ENCODE data around the gene PRDM10. TPM values are rescaled to one million over a fixed set of nuclear protein-coding genes. Genes with fewer than 3 reads are reported as not detected.

PRDM10 gene
- total RNA-seq, 2 experiments from 2014 or later, result 8.2 to 9.6 TPM

DNA sequence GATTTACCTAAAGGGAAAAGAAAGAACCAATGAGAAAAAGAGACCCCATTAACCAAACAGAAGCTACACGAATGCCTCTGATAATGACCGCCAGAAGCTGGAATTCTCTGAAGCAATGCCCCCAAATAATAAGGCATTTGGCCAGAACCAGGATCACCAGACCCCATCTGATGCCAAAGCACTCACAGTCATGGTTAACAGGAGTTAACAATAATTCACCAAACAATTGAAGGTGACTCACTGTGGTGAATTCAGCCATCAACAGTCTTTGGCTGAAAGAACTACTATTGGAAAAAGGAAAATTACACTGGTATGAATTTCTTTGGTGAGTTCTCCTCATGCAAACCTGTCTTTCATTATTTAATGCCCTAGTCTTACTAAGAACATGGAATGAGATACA, 85.4 kb downstream of the PRDM10 start:
- H3K9me3 ChIP-seq (ENCODE audit: control insufficient read depth in 1 of 2, insufficient read depth in 1 of 2, low read length in 2 of 2), result no peaks in the 10 kb centered on the region
- H3K27me3 ChIP-seq (ENCODE audit: control insufficient read depth in 1 of 2, insufficient read depth in 2 of 2, low read length in 2 of 2), result no peaks in the 10 kb centered on the region
- peaks cover 38% of the 10 kb centered on the region for H3K36me3 ChIP-seq (ENCODE audit: insufficient read depth, low read length)
- no peak overlapping the region for H3K4me3 ChIP-seq (ENCODE audit: low read length)
- intact Hi-C loops (cut with DNase I, micrococcal nuclease), result no loop called here
- ATAC-seq (ENCODE audit: poor library complexity) (no peak), DNase-seq (no peak)
- POLR2A ChIA-PET, result no interaction called here
- no peaks in the 10 kb centered on the region for H3K4me1 ChIP-seq (ENCODE audit: insufficient read depth, low read length)
- CTCF ChIA-PET, result no interaction called here
- no peak overlapping the region for H3K27ac Mint-ChIP-seq
- no peak overlapping the region for H3K4me3 Mint-ChIP-seq
- no peaks in the 10 kb centered on the region for H3K9me3 Mint-ChIP-seq
- TF ChIP-seq CTCF (IDR thresholded peaks at IDR 0.05), result no peak
- H3K36me3 Mint-ChIP-seq (ENCODE audit: low read depth), result peaks cover 59% of the 10 kb centered on the region
- H3K27ac ChIP-seq (ENCODE audit: low read depth in 1 of 2, low read length in 2 of 2), result no peak overlapping the region
- H3K4me1 Mint-ChIP-seq (ENCODE audit: low read depth), result no peaks in the 10 kb centered on the region
- H3K27me3 Mint-ChIP-seq, result no peaks in the 10 kb centered on the region

- Mint-ChIP-seq H3K4me1 (ENCODE audit: low read depth) (peaks cover 6% of the 10 kb centered on the region), H3K36me3 (ENCODE audit: low read depth) (peaks cover 65% of the 10 kb centered on the region), H3K4me3 (no peak overlapping the region), H3K27ac (no peak overlapping the region), H3K27me3 (no peaks in the 10 kb centered on the region), H3K9me3 (no peaks in the 10 kb centered on the region)
- intact Hi-C loops (cut with DNase I, micrococcal nuclease), result no loop called here
- Histone ChIP-seq H3K36me3 (ENCODE audit: insufficient read depth, low read length) (peaks cover 37% of the 10 kb centered on the region), H3K4me1 (ENCODE audit: insufficient read depth, low read length) (no peaks in the 10 kb centered on the region), H3K4me3 (ENCODE audit: low read length) (no peak overlapping the region), H3K27me3 (ENCODE audit: control insufficient read depth in 1 of 2, insufficient read depth in 2 of 2, low read length in 2 of 2) (no peaks in the 10 kb centered on the region), H3K9me3 (ENCODE audit: control insufficient read depth in 1 of 2, insufficient read depth in 1 of 2, low read length in 2 of 2) (no peaks in the 10 kb centered on the region), H3K27ac (ENCODE audit: low read depth in 1 of 2, low read length in 2 of 2) (no peak overlapping the region)
- POLR2A ChIA-PET, result no interaction called here
- no peak for TF ChIP-seq CTCF (IDR thresholded peaks at IDR 0.05)
- CTCF ChIA-PET, result no interaction called here
- ATAC-seq (ENCODE audit: poor library complexity) (no peak), DNase-seq (no peak)
Observed at GRCh38 chr11:129911298-129911697, 91.3 kb downstream of the PRDM10 start.

DNA sequence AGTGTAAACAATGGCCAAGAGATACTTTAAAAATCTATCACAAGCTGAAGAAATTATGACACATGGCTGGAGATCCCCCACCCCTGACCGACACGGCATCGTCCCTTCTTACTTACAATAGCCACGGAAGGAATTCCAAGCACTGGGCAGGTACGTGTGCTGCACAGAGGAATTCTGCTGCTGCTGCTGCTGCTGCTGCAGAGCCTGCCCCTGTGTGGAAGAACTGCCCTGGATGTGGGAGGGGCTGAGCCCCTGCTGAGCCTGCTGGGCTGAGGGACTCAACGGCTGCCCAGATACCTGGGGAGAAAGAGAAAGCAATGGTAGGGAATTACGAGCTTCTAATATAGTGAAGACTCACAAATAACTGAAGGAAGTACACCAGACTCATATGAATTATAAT, 92.3 kb downstream of the PRDM10 start:
- ATAC-seq (ENCODE audit: poor library complexity) (no peak), DNase-seq (no peak)
- Histone ChIP-seq H3K27ac (ENCODE audit: low read depth in 1 of 2, low read length in 2 of 2) (no peak overlapping the region), H3K27me3 (ENCODE audit: control insufficient read depth in 1 of 2, insufficient read depth in 2 of 2, low read length in 2 of 2) (no peaks in the 10 kb centered on the region), H3K9me3 (ENCODE audit: control insufficient read depth in 1 of 2, insufficient read depth in 1 of 2, low read length in 2 of 2) (no peaks in the 10 kb centered on the region), H3K36me3 (ENCODE audit: insufficient read depth, low read length) (peaks cover 37% of the 10 kb centered on the region), H3K4me1 (ENCODE audit: insufficient read depth, low read length) (no peaks in the 10 kb centered on the region), H3K4me3 (ENCODE audit: low read length) (no peak overlapping the region)
- Mint-ChIP-seq H3K36me3 (ENCODE audit: low read depth) (peaks cover 73% of the 10 kb centered on the region), H3K4me1 (ENCODE audit: low read depth) (peaks cover 6% of the 10 kb centered on the region), H3K27ac (no peak overlapping the region), H3K9me3 (no peaks in the 10 kb centered on the region), H3K27me3 (no peaks in the 10 kb centered on the region), H3K4me3 (no peak overlapping the region)
- CTCF ChIA-PET, result no interaction called here
- POLR2A ChIA-PET, result interaction anchor here (1.0 kb wide), 1 partner anchor 16 kb away, joined by 5 read pairs; no protein-coding TSS in a partner anchor
- TF ChIP-seq CTCF (IDR thresholded peaks at IDR 0.05), result no peak
- intact Hi-C loops (cut with DNase I, micrococcal nuclease), result no loop called here

All from CD4-positive, alpha-beta T cell (primary cell).